AG09319 (cell line): ENCODE results near the gene LSM11.
"Not testable (repeated sequence)": the region's sequence is repeated elsewhere in the genome, so short reads cannot be mapped to it uniquely, and the experiment has no call there.

Source experiments
- DNase-seq: peaks from one replicate; pipeline ENCODE4 v3.0.0-alpha.2; 2010; ENCODE audit warnings: low read depth; ENCODE audit errors: extremely low read depth
- CTCF ChIP-seq: IDR thresholded peaks from 2 replicates; pipeline ENCODE4 v1.5.1; 2011; ENCODE audit warnings: low read depth, mild to moderate bottlenecking, inconsistent platforms, low read length, moderate library complexity

Gene LSM11

GRCh38 chr5:157713830-157714595, 29.5 kb upstream of the LSM11 start:
- TF ChIP-seq CTCF = no peak
- no peak for DNase-seq

DNA sequence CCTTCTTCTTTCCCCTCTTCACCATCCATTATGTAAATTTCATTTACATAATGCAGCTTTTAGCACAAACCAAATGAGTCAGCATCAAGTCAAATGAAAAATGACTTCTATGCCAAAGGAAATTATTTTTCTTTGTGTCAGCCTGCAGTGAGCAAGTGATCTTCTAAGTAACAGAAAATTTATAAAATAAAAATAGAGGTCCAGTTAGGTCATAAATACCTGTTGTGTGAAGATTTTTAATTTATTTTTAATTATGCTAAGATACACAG, 29.0 kb upstream of the LSM11 start:
- no peak for DNase-seq
- no peak for TF ChIP-seq CTCF

DNA sequence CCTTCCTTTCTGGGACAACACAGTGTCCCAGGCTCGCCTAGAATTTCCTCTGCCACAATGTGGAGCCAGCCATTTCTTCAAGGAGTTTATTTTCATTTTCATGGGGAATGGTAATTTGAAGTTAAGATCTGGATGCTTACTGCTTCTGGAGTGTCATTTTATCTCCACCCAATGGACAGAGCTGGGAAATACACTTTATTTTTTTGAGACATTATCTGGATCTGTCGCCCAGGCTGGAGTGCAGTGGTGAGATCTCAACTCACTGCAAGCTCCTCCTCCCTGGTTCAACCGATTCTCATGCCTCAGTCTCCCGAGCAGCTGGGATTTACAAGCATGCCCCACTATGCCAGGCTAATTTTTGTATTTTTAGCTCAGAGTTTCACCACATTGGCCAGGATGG, 25.0 kb upstream of the LSM11 start:
- TF ChIP-seq CTCF = peak; percentile 61
- DNase-seq = peak; percentile 49

DNA sequence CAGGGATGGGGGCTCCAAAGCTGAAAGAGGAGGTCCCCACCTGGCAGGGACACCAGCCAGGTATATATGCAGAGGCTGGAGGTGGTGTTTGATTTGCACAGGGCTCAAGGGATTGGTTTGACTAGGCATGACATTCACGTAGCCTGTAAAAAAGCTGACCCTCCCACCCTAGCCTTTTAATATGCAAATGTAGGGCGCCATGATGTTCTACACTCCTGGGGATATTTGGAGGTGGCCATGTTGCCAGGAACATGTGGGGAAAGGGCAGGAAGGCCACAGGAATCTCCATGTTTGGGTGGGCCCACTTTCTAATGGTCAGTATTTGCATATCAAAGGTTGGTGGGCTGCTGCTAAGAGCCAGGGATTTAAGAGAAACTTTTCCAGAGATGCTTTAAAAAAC, 24.3 kb upstream of the LSM11 start:
- TF ChIP-seq CTCF = no peak

DNA sequence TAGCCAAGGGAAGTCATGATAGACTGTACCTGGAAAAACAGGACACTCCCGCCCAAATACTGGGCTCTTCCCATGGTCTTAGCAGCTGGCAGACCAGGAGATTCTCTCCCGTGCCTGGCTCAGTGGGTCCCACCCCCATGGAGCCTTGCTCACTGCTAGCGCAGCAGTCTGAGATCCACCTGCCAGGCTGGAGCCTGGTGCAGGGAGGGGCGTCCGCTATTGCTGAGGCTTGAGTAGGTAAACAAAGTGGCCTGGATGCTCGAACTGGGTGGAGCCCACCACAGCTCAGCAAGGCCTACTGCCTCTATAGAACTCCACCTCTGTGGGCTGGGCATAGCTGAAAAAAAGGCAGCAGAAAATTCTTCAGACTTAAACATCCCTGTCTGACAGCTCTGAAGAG, 22.4 kb upstream of the LSM11 start:
- no peak for TF ChIP-seq CTCF

More for the DNA sequence above, 24.3 kb upstream of the LSM11 start:
- no peak for DNase-seq

DNA sequence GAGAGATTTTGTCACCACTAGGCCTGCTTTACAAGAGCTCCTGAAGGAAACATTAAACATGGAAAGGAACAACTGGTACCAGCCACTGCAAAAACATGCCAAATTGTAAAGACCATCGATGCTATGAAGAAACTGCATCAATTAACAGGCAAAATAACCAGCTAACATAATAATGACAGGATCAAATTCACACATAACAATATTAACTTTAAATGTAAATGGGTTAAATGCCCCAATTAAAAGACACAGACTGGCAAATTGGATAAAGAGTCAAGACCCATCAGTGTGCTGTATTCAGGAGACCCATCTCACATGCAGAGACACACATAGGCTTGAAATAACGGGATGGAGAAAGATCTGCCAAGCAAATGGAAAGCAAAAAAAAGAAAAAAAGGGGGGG, 20.6 kb upstream of the LSM11 start:
- DNase-seq = not testable (repeated sequence)

More for the DNA sequence above, 22.4 kb upstream of the LSM11 start:
- DNase-seq = no peak

DNA sequence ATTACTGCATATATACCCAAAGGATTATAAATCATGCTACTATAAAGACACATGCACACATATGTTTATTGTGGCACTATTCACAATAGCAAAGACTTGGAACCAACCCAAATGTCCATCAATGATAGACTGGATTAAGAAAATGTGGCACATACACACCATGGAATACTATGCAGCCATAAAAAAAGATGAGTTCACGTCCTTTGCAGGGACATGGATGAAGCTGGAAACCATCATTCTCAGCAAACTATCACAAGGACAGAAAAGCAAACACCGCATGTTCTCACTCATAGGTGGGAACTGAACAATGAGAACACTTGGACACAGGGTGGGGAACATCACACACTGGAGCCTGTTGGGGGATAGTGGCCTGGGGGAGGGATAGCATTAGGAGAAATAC, 16.9 kb upstream of the LSM11 start:
- not testable (repeated sequence) for DNase-seq

DNA sequence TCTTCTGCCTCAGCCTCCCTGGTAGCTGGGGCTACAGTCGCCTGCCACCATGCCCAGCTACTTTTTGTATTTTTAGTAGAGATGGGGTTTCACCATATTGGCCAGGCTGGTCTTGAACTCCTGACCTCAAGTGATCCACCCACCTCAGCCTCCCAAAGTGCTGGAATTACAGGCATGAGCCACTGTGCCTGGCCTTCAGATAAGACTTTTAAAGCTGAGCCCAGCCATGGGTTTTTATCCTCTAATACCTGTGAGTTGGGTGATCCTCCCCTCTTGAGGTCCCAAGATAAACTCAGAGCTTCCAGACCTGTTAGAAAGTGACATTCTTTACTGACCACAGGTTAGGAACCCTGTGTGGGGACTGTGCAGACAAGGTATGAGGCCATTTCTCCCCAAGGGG, 15.7 kb upstream of the LSM11 start:
- DNase-seq = not testable (repeated sequence)

DNA sequence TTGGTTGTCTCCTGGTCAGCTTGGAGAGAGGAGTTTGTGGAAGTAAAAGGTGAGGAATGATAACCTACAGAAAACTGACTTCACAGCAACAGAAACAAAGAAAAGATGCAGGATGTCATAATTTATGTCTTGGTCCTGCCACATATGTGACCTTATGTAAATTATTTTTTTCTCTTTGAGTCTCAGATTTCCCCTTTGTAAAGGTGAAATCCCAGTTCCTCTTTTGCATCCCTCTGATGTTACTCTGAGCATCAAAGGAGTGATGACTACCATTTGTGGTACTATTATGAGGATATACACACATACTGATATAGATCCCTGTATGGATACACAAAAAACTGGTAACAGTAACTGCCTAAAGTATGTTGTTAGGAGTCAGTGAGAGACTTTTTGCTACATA, 13.7 kb upstream of the LSM11 start:
- no peak for DNase-seq
- TF ChIP-seq CTCF = no peak
